ELR (cell line): ENCODE measurements around the gene GIN1.
"Not testable (repeated sequence)": the region's sequence is repeated elsewhere in the genome, so short reads cannot be mapped to it uniquely, and the experiment has no call there.

ENCODE experiments used
- DNase-seq: peaks from one replicate; pipeline ENCODE4 v3.0.0-alpha.2; 2015; ENCODE audit warnings: low read depth

GIN1 gene

GRCh38 chr5:103110403-103110802, 9.5 kb downstream of the GIN1 start:
- no peak for DNase-seq

GRCh38 chr5:103109277-103109676, 10.7 kb downstream of the GIN1 start:
- no peak for DNase-seq

DNA sequence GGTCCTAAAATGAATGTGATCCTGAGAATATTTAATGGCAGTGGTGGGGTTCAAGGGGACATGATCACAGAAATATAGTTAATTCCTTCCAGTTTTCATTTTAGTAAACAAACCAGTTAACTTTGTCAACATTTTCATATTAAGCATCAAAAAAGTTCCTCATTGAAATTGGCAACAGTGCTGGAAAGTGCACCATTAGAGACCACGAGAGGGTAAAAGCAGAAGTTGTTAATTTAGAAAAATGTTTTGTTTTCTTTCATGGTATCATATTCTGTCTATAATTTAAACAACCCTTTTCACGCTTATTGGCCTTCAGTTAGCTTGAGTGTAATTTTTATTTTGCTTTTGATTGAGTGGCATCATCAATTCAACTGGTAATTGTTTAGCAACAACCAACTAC, 11.9 kb downstream of the GIN1 start:
- DNase-seq, result no peak

DNA sequence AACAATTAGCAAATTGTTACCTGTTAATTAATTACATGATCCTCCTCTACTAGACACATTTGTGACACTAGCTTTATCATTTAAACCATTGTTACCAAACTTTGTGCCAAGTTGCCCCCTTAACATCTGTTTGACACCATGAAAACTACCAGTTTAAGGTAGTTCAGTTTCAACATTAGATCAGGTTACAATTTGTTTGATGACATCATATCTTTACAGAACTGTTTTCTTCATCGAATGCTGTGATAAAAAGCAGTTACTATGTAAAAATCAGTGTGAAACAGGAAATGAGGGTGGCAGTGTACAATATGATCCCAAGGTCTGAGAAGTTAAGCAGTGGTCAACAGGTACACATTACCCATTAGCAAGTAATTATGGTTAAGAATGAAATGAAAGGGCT, 17.7 kb downstream of the GIN1 start:
- no peak for DNase-seq

DNA sequence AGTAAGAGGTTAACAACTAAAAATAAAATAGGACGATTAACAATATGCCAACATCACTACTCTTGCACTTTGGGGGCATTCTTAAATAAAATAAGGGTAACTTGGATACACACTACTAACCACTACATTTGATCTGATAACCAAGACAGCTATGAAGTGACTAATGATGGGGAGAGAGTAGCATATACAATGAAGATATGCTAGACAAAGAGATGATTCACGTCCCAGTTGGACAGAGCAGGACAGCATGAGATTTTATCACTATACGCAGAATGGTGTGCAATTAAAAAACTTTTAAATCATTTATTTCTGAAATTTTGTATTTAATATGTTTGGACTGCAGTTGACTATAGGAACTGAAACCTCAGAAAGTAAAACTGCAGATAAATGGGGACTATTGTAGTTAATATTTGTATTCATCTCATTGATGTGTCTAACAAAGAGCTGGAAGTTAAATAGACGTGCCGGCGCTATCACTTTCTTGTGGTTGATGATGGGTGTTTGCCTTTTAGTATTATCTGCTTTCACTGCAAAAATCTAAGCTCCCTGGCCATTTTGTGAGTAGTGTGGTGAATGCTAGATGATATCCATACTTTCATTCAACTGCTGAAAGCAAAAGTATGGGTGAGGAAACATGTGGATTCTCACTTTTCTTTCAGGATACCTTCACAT, 18.7 kb downstream of the GIN1 start:
- peak; percentile 49 for DNase-seq

- DNase-seq, result no peak
These were observed 20.9 kb downstream of the GIN1 start for GRCh38 chr5:103098993-103099392.

DNA sequence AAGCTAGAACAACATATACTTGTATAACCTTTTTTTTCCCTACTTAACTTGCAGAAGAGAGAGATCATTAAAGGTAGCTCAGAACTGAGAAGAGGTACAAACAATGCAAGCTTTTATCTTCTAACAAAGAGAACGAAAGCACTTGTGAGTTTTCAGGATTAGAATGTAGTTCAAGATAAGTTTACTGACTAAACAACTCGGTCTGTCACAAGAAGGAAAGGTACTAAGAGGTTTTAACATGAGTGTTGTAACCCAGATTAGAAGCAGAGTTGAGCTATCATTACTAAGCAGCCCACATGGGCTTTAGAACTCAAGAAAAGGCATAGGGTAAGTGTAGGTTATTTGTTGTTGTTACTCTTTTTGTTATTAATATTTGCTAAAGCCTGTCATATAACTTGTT, 25.2 kb downstream of the GIN1 start:
- no peak for DNase-seq

DNA sequence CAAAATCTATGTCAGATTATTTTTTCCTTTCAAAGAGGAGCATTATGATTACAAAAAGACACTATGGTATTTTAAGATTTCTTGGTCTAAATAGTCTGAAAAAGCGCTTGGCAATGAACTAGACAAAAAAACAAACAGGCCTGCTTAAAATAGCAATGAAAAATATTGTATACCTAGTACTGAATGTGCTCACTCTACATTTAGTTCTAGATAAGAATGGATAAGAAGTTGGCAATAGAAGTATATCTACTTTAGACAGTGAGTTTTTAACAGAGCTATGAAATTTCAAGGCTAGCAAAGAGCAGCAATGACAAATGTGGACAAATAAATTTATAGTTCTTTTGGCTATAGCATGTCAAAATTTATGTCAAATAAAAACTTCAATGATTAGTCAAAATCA, 26.2 kb downstream of the GIN1 start:
- no peak for DNase-seq

DNA sequence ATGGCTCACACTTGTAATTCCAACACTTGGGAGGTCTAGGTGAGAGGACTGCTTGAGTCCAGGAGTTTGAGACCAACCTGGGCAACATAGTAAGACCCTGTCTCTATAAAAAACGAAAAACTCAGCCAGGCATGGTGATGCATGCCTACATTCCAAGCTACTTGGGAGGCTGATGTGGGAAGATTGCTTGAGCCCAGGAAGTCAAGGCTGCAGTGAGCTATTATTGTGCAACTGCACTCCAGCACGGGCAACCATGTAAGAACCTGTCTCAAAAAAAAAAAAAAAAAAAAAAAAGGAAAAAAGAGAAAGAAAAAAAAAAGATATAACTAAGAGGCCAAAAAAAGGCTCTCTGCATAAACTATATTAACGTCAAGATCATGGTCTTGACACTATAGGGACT, 27.3 kb downstream of the GIN1 start:
- no peak for DNase-seq

- no peak for DNase-seq
These were observed 29.1 kb downstream of the GIN1 start for GRCh38 chr5:103090791-103091190.

- no peak for DNase-seq
These were observed 30.7 kb downstream of the GIN1 start for GRCh38 chr5:103089272-103089671.

- DNase-seq, result no peak
These were observed 33.4 kb downstream of the GIN1 start for GRCh38 chr5:103086547-103086946.

- no peak for DNase-seq
These were observed 40.1 kb downstream of the GIN1 start for GRCh38 chr5:103079796-103080195.

DNA sequence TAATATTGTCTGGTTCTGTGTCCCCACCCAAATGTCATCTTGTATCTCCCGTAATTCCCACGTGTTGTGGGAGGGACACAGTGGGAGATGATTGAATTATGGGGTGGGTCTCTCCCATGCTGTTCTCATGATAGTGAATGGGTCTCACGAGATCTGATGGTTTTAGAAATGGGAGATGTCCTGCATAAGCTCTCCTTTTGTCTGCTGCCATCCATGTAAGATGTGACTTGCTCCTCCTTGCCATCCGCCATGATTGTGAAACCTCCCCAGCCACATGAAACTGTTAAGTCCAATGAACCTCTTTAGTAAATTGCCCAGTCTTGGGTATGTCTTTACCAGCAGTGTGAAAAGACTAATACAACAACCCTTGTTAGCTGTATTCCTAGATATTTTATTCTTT, 44.5 kb downstream of the GIN1 start:
- DNase-seq, result no peak

DNA sequence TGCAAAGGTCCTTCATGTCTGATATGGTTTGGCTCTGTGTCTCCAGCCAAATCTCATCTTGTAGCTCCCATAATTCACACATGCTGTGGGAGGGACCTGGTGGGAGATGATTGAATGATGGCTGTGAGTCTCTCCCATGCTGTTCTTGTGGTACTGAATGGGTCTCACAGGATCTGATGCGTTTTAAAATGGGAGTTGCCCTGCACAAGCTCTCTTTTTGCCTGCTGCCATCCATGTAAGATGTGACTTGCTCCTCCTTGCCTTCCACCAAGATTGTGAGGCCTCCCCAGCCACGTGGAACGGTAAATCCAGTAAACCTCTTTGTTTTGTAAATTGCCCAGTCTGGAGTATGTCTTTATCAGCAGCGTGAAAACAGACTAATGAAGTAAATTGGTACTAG, 46.4 kb downstream of the GIN1 start:
- DNase-seq, result not testable (repeated sequence)

DNA sequence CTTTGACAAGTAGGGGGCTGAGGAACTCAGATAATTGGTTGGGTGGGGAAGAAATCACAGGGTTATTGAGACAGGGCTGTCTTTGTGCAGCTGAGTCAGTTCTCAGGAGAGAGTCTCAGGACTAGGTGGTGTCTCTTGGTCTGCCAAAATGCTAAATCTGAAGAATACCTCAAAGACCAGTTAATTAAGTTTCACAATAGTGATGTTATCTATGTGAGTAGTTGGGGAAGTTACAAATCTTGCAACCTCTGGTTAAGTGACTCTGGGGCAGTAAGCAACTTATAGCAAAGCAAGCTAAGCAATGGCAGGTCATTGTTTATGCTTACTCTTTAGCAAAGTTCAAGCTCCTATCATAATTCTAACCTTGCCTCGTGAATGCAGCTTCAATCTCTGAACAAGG, 53.6 kb downstream of the GIN1 start:
- no peak for DNase-seq

- no peak for DNase-seq
These were observed 59.4 kb downstream of the GIN1 start for GRCh38 chr5:103060424-103060954.

- no peak for DNase-seq
These were observed 60.4 kb downstream of the GIN1 start for GRCh38 chr5:103059525-103059924.

DNA sequence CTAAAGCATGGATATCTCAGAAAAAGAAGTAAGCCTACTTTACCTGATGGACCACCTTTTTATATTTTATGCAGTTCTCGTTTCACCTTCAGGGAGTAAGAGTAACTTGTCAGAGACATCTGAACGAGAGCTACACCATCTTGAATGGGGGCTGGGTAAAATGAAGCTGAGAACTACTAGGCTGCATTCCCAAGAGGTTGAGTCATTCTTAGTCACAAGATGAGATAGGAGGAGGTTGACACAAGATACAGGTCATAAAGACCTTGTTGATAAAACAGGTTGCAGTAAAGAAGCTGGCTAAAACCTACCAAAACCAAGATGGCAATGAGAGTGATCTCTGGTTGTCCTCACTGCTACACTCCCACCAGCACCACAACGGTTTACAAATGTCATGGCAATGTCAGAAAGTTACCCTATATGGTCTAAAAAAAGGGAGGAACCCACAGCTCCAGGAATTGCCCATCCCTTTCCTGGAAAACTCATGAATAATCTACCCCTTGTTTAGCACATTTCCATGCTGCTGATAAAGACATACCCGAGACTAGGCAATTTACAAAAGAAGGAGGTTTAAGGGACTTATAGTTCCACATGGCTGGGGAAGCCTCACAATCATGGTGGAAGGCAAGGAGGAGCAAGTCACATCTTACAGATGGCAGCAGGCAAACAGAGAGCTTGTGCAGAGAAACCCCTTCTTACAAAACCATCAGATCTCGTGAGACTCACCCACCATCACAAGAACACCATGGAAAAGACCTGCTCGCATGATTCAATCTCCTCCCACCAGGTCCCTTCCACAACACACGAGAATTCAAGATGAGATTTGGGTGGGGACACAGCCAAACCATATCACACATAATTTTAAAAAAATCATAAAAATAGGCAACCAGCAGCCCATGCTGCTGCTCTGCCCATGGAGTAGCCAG, 62.5 kb downstream of the GIN1 start:
- DNase-seq, result peak; percentile 81

GRCh38 chr5:103046706-103047105, 73.2 kb downstream of the GIN1 start:
- DNase-seq, result not testable (repeated sequence)

GRCh38 chr5:103041071-103041676, 78.8 kb downstream of the GIN1 start:
- peak; percentile 68 for DNase-seq

- DNase-seq, result no peak
These were observed 82.1 kb downstream of the GIN1 start for GRCh38 chr5:103037673-103038455.
